Umbilical cord (tissue), 2 donors: ENCODE results near the gene PPOX. TPM values are rescaled to one million over a fixed set of nuclear protein-coding genes. Genes with fewer than 3 reads are reported as not detected.
A peak's percentile ranks its signal among the peaks of the same experiment; 100 is the strongest.

Experiments used
- DNase-seq: peaks from one replicate; pipeline ENCODE4 v3.0.0-alpha.2; 2015; ENCODE audit warnings: low spot score
- total RNA-seq: library from RNA; depleted of rRNA; stranded (reverse); fragments of >200 nt; gene quantifications from one replicate; pipeline ENCODE4 v1.2.3, GENCODE V29; 2014; ENCODE audit warnings: low replicate concordance; ENCODE audit not compliant: insufficient read depth

Gene PPOX
- total RNA-seq, 1 donor from 2014 or later = 17.3 TPM

DNA sequence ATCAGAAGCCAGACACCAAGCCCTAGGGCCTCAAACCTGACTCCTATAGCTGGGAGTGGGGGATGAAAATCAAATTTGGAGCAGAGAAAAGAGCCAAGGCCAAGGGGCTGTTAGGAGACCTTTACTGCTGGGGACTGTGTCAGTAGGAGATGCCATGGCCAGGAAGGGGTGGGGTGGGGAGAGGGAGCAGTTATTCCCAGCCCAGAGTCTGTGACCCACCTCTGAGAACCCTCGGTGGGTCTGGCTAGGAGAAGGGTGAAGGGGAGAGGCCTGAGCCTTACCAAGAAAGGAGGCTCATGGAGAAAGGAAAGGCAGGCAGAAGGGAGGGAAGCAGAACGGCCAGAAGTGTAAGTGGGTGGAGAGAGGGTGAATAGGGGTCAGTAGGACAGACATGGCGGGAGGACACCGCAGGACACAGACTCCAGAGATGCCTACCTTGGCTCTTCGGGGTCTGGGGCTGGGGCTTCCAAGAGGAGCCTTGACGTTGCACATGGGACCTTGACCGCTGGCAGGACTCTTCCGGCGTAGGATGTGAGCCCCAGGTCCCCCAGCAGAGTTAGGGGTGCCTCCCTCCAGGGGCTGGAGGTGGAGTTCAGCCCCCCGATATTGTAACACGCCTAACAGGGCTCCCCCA, 31.5 kb downstream of the PPOX start:
- DNase-seq = peak; percentile 25

DNA sequence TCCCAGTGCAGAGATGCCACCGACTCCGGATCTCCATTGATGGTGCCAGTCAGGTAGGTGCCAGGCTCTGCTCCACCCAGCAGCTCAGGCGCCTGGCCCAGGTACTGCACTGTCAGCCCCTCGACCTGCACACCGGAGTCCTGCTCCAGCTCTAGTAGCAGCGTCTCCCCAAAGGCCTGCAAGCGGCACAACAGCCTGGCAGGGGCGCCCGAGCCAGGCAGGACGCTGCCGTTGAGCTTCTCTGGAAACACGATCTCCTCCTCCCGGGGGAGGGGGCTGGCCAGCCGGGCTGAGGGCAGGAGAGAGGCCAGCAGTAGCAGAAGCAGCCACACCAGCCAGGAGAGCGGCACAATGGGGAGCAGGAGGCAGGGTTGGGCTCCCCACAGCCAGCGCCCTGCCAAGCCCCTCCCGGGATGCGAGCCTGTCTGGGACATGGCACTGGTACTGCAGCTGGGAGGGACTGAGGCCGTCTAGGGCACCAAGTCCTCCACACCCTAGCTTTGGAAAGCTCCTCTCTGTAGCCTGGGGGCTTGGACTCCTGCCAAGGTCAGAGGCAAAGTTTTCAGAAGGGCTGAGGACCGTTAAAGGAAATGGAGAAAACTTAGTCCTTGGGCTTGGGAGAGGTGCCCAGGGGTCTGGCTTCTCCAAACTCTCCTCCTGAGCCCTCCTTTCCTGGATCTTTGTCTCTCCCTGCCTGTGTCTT, 32.1 kb downstream of the PPOX start:
- DNase-seq = peak; percentile 75

DNA sequence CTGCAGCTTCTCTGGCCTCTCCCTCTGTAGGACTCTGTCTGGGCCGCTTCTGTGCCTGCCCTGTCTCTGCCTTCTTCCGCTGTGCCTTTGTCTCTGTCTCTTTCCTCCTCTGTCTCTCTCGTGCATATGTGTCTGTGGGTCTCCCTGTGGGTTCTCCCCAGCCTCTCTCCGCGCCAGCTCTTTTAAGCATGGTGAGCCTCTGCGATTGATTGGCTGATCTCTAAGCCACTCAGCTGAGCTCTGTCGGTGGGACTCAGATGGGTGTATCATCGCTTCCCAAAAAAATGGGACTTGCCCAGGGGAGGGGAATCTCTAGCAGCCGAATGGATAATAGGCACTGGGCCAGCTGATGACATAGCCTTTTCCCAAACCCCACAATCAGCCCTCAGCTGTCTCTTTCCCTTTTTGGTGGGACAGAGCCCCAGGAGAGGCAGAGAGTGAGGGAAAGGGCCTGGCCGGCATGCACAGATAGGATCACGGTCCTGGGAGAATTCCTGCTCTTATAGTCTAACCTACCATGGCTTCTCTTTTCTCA, 32.7 kb downstream of the PPOX start, which contains the start of gene ADAMTS4:
Gene ADAMTS4 (minus strand): TSS at position 158 of the 535 bp plus-strand sequence. CDS start 427 bp downstream, outside the sequence.
- DNase-seq = peak; percentile 95

DNA sequence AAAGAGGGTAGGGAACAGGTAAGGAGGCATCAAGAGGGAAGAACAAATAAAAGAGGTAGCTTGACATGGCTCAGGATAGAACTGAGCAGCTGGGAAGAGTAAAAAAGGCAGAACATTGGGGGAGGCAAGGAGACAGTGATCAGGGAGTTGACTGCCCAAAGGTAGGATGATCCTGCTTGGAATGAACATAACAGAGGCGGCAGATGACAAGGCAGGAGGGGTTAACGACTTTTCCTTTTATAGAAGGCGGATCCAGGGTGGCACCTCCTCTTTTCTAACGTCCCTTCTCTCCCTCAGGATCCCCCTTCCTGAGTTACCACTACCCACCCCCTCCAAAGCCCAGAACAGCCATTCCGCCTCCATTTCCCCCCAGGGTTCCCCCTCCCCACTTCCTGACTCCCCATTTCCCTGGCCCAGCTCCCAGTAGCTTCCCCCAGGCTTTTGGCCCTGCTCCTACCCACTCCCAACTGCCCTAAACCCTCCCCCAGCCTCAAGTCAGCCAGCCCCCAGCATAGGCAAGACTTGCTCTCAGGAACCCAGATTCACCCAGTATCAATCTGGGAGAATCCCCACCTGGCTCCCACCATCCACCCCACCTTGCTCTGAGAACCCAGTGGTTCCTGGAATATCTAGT, 33.4 kb downstream of the PPOX start:
- DNase-seq = no peak

GRCh38 chr1:161200421-161200991, 34.3 kb downstream of the PPOX start:
- DNase-seq = no peak

DNA sequence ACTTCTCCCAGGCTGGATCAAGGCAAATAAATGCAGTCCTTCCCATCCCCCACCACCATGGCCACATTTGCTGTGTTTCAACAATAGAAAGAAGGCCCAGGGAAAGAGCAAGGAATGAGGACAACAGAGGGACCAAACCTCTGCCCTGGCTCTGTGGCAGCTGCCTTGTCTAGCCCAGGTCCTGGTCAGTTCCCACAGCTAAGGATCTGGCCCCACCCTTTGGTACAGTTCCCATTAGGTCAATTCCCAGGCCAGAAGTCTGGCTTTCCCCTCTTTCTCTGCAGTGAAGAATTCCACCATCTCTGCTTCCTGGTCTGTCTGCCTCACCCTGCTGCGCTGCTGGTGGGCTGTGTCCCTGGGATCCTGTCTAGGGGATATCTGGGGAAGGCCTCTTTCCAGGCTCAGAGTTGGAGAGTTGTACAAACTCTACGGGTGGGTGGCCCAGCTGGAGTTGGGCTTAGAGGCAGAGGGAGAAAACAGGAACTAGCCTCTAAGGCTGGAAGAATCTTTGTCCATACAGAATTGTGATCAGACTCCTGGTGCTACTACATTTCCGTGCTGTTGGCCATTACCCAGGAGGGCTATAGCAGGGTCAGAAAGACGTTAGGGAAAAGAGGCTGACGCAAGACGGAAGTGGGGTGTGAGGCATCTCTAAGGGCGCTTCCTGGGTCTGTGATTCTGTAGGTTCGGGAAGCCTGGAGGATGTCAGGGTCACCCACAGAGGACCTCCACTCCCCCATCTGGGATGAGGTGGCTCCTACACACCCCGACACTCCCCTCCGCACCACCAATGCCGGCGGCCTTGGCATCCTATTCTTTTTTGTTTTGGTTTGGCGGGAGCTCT, 35.0 kb downstream of the PPOX start:
- DNase-seq = peak; percentile 68

GRCh38 chr1:161201836-161202712, 35.8 kb downstream of the PPOX start, which contains the start of gene NDUFS2:
TSS of gene NDUFS2 (plus strand) at chr1:161202367. CDS start at chr1:161202386, 19 bp downstream.
- peak; percentile 100 for DNase-seq

GRCh38 chr1:161206411-161207140, 40.4 kb downstream of the PPOX start:
- no peak for DNase-seq

- DNase-seq = no peak
Observed at GRCh38 chr1:161207173-161207572, 40.9 kb downstream of the PPOX start.

DNA sequence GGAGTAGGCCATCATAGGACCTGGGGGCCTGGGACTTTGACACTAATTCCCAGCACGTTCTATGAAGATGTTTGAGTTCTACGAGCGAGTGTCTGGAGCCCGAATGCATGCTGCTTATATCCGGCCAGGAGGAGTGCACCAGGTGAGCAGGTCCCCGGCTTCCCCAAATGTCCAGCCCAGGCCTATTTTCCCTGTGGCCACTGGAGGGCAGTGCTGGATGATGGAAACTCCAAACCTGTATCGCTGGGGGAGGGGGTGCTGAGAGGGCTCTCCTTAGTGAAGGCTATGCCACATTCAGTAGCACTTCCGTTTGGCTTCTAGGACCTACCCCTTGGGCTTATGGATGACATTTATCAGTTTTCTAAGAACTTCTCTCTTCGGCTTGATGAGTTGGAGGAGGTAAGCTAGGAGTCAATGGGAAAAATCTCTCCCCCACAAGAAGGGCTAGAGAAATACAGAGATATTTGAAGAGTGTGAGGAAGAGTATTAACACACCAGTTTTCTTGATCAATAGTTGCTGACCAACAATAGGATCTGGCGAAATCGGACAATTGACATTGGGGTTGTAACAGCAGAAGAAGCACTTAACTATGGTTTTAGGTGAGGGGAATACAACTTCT, 43.7 kb downstream of the PPOX start:
- DNase-seq = peak; percentile 69

DNA sequence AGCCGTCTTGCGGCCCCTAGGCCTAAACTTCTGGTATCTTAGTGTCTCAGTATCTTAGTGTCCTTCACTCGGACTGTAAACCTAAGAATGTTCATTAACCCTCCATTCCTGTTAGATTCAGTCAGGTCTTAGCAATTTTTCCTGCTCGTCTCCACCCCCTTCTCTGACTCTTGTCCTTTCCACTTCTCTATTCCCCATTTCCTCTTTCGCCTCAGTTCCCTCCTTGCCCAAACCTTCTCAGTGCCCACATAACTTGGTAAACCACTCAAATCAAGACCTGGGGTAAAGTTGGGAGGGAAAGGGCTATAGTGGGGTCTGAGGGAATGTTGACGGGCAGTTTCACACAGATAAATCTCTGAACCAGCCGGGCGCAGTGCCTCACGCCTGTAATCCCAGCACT, 48.1 kb downstream of the PPOX start:
- no peak for DNase-seq

DNA sequence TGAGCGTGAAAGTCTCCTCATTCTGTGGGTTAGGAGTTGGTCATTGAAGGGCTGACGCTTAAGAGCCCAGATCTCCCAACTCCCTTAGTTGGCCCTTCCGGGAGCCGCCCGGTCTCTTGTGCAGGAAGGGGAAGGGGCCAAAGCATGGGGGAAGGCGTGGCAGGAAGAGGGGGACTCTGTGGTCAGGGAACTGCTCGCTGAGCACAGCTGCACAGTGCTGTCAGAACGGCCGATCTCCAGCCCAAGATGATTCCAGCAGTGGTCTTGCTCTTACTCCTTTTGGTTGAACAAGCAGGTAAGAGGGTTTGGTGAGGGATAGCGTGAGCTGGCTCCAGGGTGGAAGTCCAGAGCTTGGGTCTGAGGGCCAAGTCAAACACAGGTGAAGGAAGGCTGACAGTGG, 48.9 kb downstream of the PPOX start, which contains the start of gene FCER1G:
Gene FCER1G (plus strand): TSS at position 220 of the 400 bp plus-strand sequence. CDS start 27 bp downstream, at position 247.
- DNase-seq = peak; percentile 30

DNA sequence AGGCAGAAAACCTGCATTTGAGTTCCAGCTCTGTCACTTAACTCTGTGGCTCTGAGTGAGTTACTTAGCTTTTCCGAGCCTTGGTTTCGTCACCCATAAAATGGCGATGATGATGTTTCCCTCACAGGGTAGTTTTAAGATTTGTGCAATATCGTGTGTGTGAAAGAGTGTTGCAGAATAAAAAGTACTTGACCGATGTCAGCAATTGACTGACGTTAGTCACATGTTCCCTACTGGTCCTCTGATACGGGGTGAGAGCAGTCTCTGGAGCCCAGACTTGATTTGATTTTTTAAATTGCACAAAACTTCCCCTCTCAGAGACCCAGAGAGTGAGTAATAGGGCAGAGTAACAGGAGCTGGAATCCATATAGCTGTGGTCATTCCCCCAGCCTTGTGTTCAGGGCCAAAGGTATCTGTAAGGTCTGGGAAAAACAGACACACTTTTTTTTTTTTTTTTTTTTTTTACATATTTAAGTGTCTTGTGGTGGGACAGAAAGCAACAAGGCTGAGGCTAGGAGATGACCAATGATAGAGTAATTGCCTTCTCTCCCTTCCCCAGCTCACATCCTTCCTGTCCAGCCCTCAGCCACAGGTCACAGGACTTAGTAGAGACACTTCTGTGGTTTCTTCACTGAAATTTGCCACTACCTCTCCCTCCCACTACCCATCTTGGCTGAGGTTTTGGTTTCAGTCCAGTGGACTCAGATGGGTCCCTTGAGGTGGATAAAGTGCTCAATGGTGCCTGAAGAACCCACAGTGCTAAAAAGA, 50.9 kb downstream of the PPOX start:
- peak; percentile 19 for DNase-seq

DNA sequence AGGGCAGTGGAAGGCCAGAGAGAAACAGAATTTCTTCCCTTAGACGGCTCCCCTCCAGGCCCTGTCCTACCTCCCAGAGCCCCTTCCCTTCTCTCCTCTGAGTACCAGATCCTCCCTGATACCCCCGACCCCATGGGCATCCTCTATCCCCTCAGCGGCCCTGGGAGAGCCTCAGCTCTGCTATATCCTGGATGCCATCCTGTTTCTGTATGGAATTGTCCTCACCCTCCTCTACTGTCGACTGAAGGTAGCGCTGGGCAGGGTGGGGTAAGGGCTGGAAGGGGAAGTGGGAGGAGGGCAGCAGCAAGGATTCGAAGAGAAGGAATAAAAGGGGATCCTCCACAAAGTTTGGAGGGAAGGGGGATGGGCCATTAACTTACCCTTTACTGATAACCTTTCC, 51.6 kb downstream of the PPOX start:
- DNase-seq = no peak

DNA sequence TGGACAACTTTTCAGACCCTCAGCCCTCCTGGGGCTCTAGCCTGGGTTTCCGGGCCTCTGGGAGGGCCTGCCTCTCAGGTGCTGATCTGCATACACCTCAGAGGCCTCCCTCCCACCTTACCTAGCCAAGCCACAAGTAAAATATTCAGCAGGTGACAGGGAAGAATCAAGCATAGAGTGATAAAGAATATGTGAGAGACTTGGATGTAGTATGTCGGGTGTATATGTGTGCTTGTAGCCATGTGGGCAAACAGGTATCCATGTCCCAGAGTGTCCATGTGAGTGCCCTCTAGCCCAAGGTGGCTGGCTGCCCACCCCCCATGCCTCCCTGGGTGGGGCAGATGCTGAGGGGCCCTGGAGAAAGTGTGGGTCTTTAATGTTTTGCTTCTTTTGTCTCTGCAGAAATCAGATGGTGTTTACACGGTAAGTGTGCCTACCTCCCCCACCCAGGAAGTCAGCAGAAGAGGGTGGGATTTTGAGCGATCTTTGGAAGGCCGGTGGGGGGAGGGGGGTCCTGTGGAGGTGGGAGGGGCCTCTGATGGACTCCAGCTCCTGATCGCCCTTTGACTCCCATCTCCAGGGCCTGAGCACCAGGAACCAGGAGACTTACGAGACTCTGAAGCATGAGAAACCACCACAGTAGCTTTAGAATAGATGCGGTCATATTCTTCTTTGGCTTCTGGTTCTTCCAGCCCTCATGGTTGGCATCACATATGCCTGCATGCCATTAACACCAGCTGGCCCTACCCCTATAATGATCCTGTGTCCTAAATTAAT, 52.3 kb downstream of the PPOX start:
- DNase-seq = no peak

DNA sequence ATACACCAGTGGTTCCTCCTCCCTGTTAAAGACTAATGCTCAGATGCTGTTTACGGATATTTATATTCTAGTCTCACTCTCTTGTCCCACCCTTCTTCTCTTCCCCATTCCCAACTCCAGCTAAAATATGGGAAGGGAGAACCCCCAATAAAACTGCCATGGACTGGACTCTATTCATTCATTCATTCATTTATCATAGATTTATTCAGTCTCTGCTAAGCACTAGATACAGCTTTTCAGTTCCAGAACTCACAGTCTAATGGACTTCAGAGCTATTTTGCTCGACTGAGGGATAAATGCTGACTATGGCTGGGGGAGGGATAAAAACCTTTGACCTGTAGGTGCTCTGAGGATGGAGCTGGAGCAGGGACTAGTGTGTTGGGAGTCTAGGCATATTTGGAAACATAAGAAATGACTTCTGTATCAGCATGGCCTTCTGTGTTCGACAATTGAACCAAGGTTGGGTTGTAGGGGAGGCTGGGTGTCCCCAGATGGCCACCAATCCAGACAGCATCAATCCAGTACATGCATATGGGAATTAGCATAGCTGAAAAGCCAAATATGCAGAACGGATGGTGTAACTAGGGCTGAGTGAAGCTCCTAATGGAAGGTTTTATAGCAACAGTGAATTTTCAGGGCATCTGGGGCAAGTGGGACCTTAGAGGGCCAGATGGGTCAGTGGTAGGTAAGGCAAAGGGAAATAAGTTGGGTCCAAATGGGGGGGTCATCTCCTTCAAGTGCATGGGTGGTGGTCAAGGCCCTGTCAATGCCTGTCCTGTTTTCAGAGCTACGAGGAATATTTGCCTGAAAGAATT, 53.1 kb downstream of the PPOX start:
- no peak for DNase-seq
